IMR-90 (cell line): ENCODE results near the gene COG7. TPM values are rescaled to one million over a fixed set of nuclear protein-coding genes. Genes with fewer than 3 reads are reported as not detected.
A peak's percentile ranks its signal among the peaks of the same experiment; 100 is the strongest.

Experiments
- ATAC-seq: fragments of 200-7000 bp; cut with Tn5 transposase; 2 replicates; pipeline ENCODE4 v1.9.1; 2020; ENCODE audit warnings: low read depth, mild to moderate bottlenecking, moderate library complexity
- BruUV-seq: library from RNA; stranded (reverse); fragments of 400-500 nt; replicated peaks from 2 replicates; lab custom pipeline; 2021; lab: Mats Ljungman, UMichigan
- CTCF ChIA-PET: fragments of 300-600 bp; formaldehyde crosslinking; extraction: SDS; loops from one replicate; lab custom pipeline; 2021; ENCODE audit warnings: antibody characterized with exemption; lab: Yijun Ruan, JAX
- POLR2A ChIA-PET: fragments of 300-600 bp; sonication (Branson Sonifier 250); formaldehyde crosslinking; loops from one replicate; lab custom pipeline; 2022; ENCODE audit warnings: antibody characterized with exemption; ENCODE audit not compliant: unreplicated experiment; lab: Charles Lee
- DNase-seq: peaks from one replicate; pipeline ENCODE4 v3.0.0; 2013
- H2AFZ ChIP-seq: replicated peaks from 2 replicates; pipeline ENCODE3; 2013; ENCODE audit warnings: low read length, mild to moderate bottlenecking; ENCODE audit not compliant: poor library complexity
- H2AK5ac ChIP-seq: 2 replicates; pipeline ENCODE4 v1.6.1; 2013; ENCODE audit warnings: low read depth, low read length, inconsistent platforms
- H2AK9ac ChIP-seq: replicated peaks from 2 replicates; pipeline ENCODE3; 2013; ENCODE audit warnings: mild to moderate bottlenecking, low read depth, low read length, moderate library complexity; ENCODE audit not compliant: poor library complexity
- H2BK120ac ChIP-seq: 2 replicates; pipeline ENCODE4 v1.6.1; 2013; ENCODE audit warnings: low read depth, low read length, inconsistent platforms
- H2BK15ac ChIP-seq: 3 replicates; pipeline ENCODE4 v1.6.1; 2013; ENCODE audit warnings: low read depth, low read length, inconsistent platforms
- H2BK20ac ChIP-seq: 2 replicates; pipeline ENCODE4 v1.6.1; 2013; ENCODE audit warnings: low read depth, mild to moderate bottlenecking, inconsistent platforms, low read length, moderate library complexity
- H2BK5ac ChIP-seq: 2 replicates; pipeline ENCODE4 v1.6.1; 2013; ENCODE audit warnings: mild to moderate bottlenecking, low read depth, low read length, inconsistent platforms; ENCODE audit not compliant: poor library complexity, severe bottlenecking
- H3K14ac ChIP-seq: replicated peaks from 2 replicates; pipeline ENCODE4 v1.6.1; 2013; ENCODE audit warnings: low read depth, low read length, inconsistent platforms
- H3K18ac ChIP-seq: 2 replicates; pipeline ENCODE4 v1.6.1; 2013; ENCODE audit warnings: low read depth, low read length, control low read depth
- H3K23ac ChIP-seq: 2 replicates; pipeline ENCODE4 v1.6.1; 2013; ENCODE audit warnings: low read depth, low read length, inconsistent platforms
- H3K27ac ChIP-seq: 2 replicates; pipeline ENCODE4 v1.5.1; 2013; ENCODE audit warnings: mild to moderate bottlenecking, control low read depth, low read length; ENCODE audit not compliant: insufficient read depth
- H3K27me3 ChIP-seq: 2 replicates; pipeline ENCODE4 v1.6.1; 2013; ENCODE audit warnings: low read length; ENCODE audit not compliant: control insufficient read depth, insufficient read depth
- H3K36me3 ChIP-seq: 2 replicates; pipeline ENCODE4 v1.6.1; 2013; ENCODE audit warnings: low read length, mixed read lengths; ENCODE audit not compliant: control insufficient read depth, insufficient read depth
- H3K4ac ChIP-seq: 2 replicates; pipeline ENCODE4 v1.6.1; 2013; ENCODE audit warnings: low read depth, low read length, inconsistent platforms
- H3K4me1 ChIP-seq: 2 replicates; pipeline ENCODE4 v1.6.1; 2013; ENCODE audit warnings: low read length, mixed read lengths; ENCODE audit not compliant: control insufficient read depth, insufficient read depth
- H3K4me2 ChIP-seq: 2 replicates; pipeline ENCODE4 v1.6.1; 2013; ENCODE audit warnings: low read depth, mild to moderate bottlenecking, control low read depth, low read length, moderate library complexity
- H3K4me3 ChIP-seq: 2 replicates; pipeline ENCODE4 v1.5.1; 2013; ENCODE audit warnings: low read depth, mild to moderate bottlenecking, control low read depth, low read length, moderate library complexity; ENCODE audit not compliant: insufficient read depth
- H3K56ac ChIP-seq: 2 replicates; pipeline ENCODE4 v1.6.1; 2013; ENCODE audit warnings: low read length, inconsistent platforms; ENCODE audit not compliant: insufficient read depth; ENCODE audit errors: extremely low read depth
- H3K79me1 ChIP-seq, 2 experiments: 2 replicates each; pipeline ENCODE4 v1.6.1; 2013; ENCODE audit warnings: low read length in 2 of 2, inconsistent platforms in 1 of 2, low read depth in 1 of 2
- H3K9ac ChIP-seq: 2 replicates; pipeline ENCODE4 v1.6.1; 2013; ENCODE audit warnings: low read depth, low read length, control low read depth
- H3K9me1 ChIP-seq: 2 replicates; pipeline ENCODE4 v1.6.1; 2013; ENCODE audit warnings: low read length, inconsistent platforms; ENCODE audit not compliant: insufficient read depth
- H3K9me3 ChIP-seq: 2 replicates; pipeline ENCODE4 v1.6.1; 2013; ENCODE audit warnings: low read length; ENCODE audit not compliant: control insufficient read depth, insufficient read depth
- H4K20me1 ChIP-seq: 2 replicates; pipeline ENCODE4 v1.6.1; 2013; ENCODE audit warnings: low read length, inconsistent platforms; ENCODE audit not compliant: insufficient read depth
- H4K5ac ChIP-seq: 2 replicates; pipeline ENCODE4 v1.6.1; 2013; ENCODE audit warnings: mild to moderate bottlenecking, low read depth, low read length, control low read depth
- H4K8ac ChIP-seq, 2 experiments: 2 replicates each; pipeline ENCODE4 v1.6.1; 2013; ENCODE audit warnings: low read depth in 2 of 2, low read length in 2 of 2, control low read depth in 1 of 2, inconsistent platforms in 1 of 2
- H4K91ac ChIP-seq: 2 replicates; pipeline ENCODE4 v1.6.1; 2013; ENCODE audit warnings: low read depth, low read length, inconsistent platforms; ENCODE audit not compliant: insufficient read depth
- BHLHE40 ChIP-seq: fragments of 150-350 bp; IDR thresholded peaks from 2 replicates; pipeline ENCODE4 v1.6.1; 2016; ENCODE audit warnings: mild to moderate bottlenecking, low read depth, low read length
- CEBPB ChIP-seq: IDR thresholded peaks from 2 replicates; pipeline ENCODE4 v1.6.1; 2012; ENCODE audit warnings: low read depth, low read length, improper control_type of control experiment
- CHD1 ChIP-seq: IDR thresholded peaks from 2 replicates; pipeline ENCODE4 v1.6.1; 2012; ENCODE audit warnings: low read depth, low read length, improper control_type of control experiment
- FOS ChIP-seq: fragments of 150-350 bp; IDR thresholded peaks from 2 replicates; pipeline ENCODE4 v1.6.1; 2016; ENCODE audit warnings: low read depth, low read length
- MAFK ChIP-seq: IDR thresholded peaks from 2 replicates; pipeline ENCODE4 v1.6.1; 2012; ENCODE audit warnings: low read depth, low read length, improper control_type of control experiment
- MAZ ChIP-seq: IDR thresholded peaks from 2 replicates; pipeline ENCODE4 v1.6.1; 2012; ENCODE audit warnings: low read depth, mild to moderate bottlenecking, low read length, improper control_type of control experiment, moderate library complexity, borderline replicate concordance
- MXI1 ChIP-seq: IDR thresholded peaks from 2 replicates; pipeline ENCODE4 v1.6.1; 2012; ENCODE audit warnings: low read depth, mild to moderate bottlenecking, low read length, moderate library complexity, borderline replicate concordance
- NFE2L2 ChIP-seq: fragments of 150-350 bp; IDR thresholded peaks from 2 replicates; pipeline ENCODE4 v1.6.1; 2016; ENCODE audit warnings: low read depth, mild to moderate bottlenecking, low read length
- POLR2A ChIP-seq: IDR thresholded peaks from 2 replicates; pipeline ENCODE4 v1.6.1; 2012; ENCODE audit warnings: mild to moderate bottlenecking, low read depth, low read length
- RAD21 ChIP-seq: IDR thresholded peaks from 2 replicates; pipeline ENCODE4 v1.6.1; 2012; ENCODE audit warnings: low read length, improper control_type of control experiment
- RCOR1 ChIP-seq: IDR thresholded peaks from 2 replicates; pipeline ENCODE4 v1.6.1; 2012; ENCODE audit warnings: mild to moderate bottlenecking, low read length, improper control_type of control experiment; ENCODE audit not compliant: insufficient replicate concordance
- RFX5 ChIP-seq: IDR thresholded peaks from 2 replicates; pipeline ENCODE4 v1.8.0; 2012; ENCODE audit warnings: low read depth, mild to moderate bottlenecking, low read length, moderate library complexity
- SMC3 ChIP-seq: fragments of 150-350 bp; IDR thresholded peaks from 2 replicates; pipeline ENCODE4 v1.6.1; 2016; ENCODE audit warnings: low read depth, mild to moderate bottlenecking, antibody characterized with exemption, low read length, moderate library complexity
- USF2 ChIP-seq: fragments of 150-350 bp; IDR thresholded peaks from 2 replicates; pipeline ENCODE4 v1.6.1; 2017; ENCODE audit warnings: mild to moderate bottlenecking, antibody characterized with exemption, low read length, low read depth
- WGBS, 2 experiments: methylation state at CpG; one replicate each; pipeline versions ENCODE4 v1.1.5 to v1.1.7; 2013; ENCODE audit warnings: missing lambda C conversion rate in 2 of 2; ENCODE audit not compliant: insufficient read length in 1 of 2; ENCODE audit errors: extremely low coverage in 2 of 2; 5-methylcytosine and 5-hydroxymethylcytosine counted together
- dilution Hi-C: fragments of 300-500 bp; cut with HindIII; formaldehyde crosslinking; loops from one replicate; pipeline ENCODE4 v1.14.3; 2018; ENCODE audit warnings: low sequenced_read_pairs; ENCODE audit not compliant: unreplicated experiment
- in situ Hi-C: fragments of 300-500 bp; cut with MboI; formaldehyde crosslinking; loops from 3 replicates; pipeline ENCODE4 v1.14.3; 2019; ENCODE audit warnings: low sequenced_read_pairs, inconsistent platforms, mixed read lengths
- intact Hi-C: fragments of 100-400 bp; cut with micrococcal nuclease; formaldehyde crosslinking; loops from 2 replicates; pipeline ENCODE4 v1.10.0; 2022
- polyA plus RNA-seq, 3 experiments: library from polyadenylated mRNA; depleted of rRNA; stranded (reverse); fragments of >200 nt; gene quantifications; 2 replicates each; pipeline ENCODE4 v1.2.3, GENCODE V29; 2012; ENCODE audit warnings: low replicate concordance in 1 of 3
- total RNA-seq: library from RNA; depleted of rRNA; stranded (reverse); fragments of >200 nt; gene quantifications from 2 replicates; pipeline ENCODE4 v1.2.3, GENCODE V29; 2012
- TF ChIP-seq, protein P1 (sequence below): fragments of 150-350 bp; IDR thresholded peaks from 2 replicates; pipeline ENCODE4 v1.6.1; 2016; ENCODE audit warnings: low read depth, mild to moderate bottlenecking, low read length, moderate library complexity, borderline replicate concordance
- TF ChIP-seq, protein P2 (sequence below): conservative IDR thresholded peaks from 2 replicates; pipeline ENCODE4 v1.5.1; 2012; ENCODE audit warnings: mild to moderate bottlenecking, low read depth, low read length, improper control_type of control experiment

Gene COG7
- total and polyA plus RNA-seq, 2 of the 4 experiments (the other 2 are of a cell fraction): 28.5 to 43.7 TPM

GRCh38 chr16:23368469-23368868 is 84.5 kb downstream of the COG7 start:
- Histone ChIP-seq H2BK15ac (no peak overlapping the region), H3K79me1 (no peaks in the 10 kb centered on the region), H3K4me2 (no peak overlapping the region), H4K91ac (no peak overlapping the region), H2AK5ac (no peak overlapping the region), H2BK120ac (no peak overlapping the region), H3K23ac (no peak overlapping the region), H3K14ac (no peak overlapping the region), H3K27ac (no peak overlapping the region), H2AK9ac (no peak overlapping the region), H3K56ac (no peak overlapping the region), H3K18ac (no peak overlapping the region), H3K4me3 (no peak overlapping the region), H4K5ac (no peak overlapping the region), H2BK5ac (no peak overlapping the region), H3K9me3 (no peaks in the 10 kb centered on the region), H3K4me1 (no peaks in the 10 kb centered on the region), H4K8ac (no peak overlapping the region), H3K9me1 (no peaks in the 10 kb centered on the region; the same call in 1 of the 2 replicates), H3K9ac (no peak overlapping the region), H4K20me1 (no peaks in the 10 kb centered on the region), H3K4ac (no peak overlapping the region), H2AFZ (no peak overlapping the region), H2BK20ac (no peak overlapping the region), H3K27me3 (peaks cover 6% of the 10 kb centered on the region; the same call in 1 of the 2 replicates), H3K36me3 (no peaks in the 10 kb centered on the region)
- in situ Hi-C loops: no loop called here
- CTCF ChIA-PET: no interaction called here
- POLR2A ChIA-PET: no interaction called here
- no peak for ATAC-seq
- no TSS peak for BruUV-seq
- peak; percentile 12 for DNase-seq
- dilution Hi-C loops: no loop called here
- TF ChIP-seq BHLHE40: no peak
- no peak for TF ChIP-seq CEBPB
- TF ChIP-seq RCOR1: no peak
- no peak for TF ChIP-seq USF2
- no peak for TF ChIP-seq CHD1
- no peak for TF ChIP-seq RAD21
- TF ChIP-seq, protein P1, sequence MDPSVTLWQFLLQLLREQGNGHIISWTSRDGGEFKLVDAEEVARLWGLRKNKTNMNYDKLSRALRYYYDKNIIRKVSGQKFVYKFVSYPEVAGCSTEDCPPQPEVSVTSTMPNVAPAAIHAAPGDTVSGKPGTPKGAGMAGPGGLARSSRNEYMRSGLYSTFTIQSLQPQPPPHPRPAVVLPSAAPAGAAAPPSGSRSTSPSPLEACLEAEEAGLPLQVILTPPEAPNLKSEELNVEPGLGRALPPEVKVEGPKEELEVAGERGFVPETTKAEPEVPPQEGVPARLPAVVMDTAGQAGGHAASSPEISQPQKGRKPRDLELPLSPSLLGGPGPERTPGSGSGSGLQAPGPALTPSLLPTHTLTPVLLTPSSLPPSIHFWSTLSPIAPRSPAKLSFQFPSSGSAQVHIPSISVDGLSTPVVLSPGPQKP: no peak
- no peak for TF ChIP-seq MAZ
- TF ChIP-seq, protein P2, sequence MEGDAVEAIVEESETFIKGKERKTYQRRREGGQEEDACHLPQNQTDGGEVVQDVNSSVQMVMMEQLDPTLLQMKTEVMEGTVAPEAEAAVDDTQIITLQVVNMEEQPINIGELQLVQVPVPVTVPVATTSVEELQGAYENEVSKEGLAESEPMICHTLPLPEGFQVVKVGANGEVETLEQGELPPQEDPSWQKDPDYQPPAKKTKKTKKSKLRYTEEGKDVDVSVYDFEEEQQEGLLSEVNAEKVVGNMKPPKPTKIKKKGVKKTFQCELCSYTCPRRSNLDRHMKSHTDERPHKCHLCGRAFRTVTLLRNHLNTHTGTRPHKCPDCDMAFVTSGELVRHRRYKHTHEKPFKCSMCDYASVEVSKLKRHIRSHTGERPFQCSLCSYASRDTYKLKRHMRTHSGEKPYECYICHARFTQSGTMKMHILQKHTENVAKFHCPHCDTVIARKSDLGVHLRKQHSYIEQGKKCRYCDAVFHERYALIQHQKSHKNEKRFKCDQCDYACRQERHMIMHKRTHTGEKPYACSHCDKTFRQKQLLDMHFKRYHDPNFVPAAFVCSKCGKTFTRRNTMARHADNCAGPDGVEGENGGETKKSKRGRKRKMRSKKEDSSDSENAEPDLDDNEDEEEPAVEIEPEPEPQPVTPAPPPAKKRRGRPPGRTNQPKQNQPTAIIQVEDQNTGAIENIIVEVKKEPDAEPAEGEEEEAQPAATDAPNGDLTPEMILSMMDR: no peak
- no peak for TF ChIP-seq NFE2L2
- no peak for TF ChIP-seq RFX5
- TF ChIP-seq POLR2A: no peak
- no peak for TF ChIP-seq FOS
- no peak for TF ChIP-seq MXI1
- TF ChIP-seq MAFK: no peak
- no peak for TF ChIP-seq SMC3
- 25% methylated on average over 2 of the region's 5 CpGs; no CpG with 5 or more reads in 1 of the 2 experiments for WGBS, 2 experiments
- intact Hi-C loops: no loop called here
